RWPE1 (cell line): ENCODE results near the gene DRICH1.

Experiments
- CTCF ChIA-PET: fragments of 350-600 bp; sonication (Branson Sonifier 250); formaldehyde crosslinking; extraction: SDS; loops from one replicate; lab custom pipeline; 2021; lab: Yijun Ruan, JAX
- POLR2A ChIA-PET: fragments of 400-600 bp; formaldehyde crosslinking; extraction: SDS; loops from one replicate; lab custom pipeline; 2020; ENCODE audit warnings: antibody characterized with exemption; ENCODE audit not compliant: low non-redundant PET; lab: Yijun Ruan, JAX
- DNase-seq: peaks from one replicate; pipeline ENCODE4 v3.0.0; 2012; ENCODE audit warnings: low spot score
- H3K27ac ChIP-seq: fragments of 450-650 bp; 2 replicates; pipeline ENCODE4 v1.5.1; 2017
- CTCF ChIP-seq: fragments of 450-650 bp; conservative IDR thresholded peaks from 2 replicates; pipeline ENCODE4 v1.5.1; 2017; ENCODE audit warnings: low read depth, mild to moderate bottlenecking

The DRICH1 gene

DNA sequence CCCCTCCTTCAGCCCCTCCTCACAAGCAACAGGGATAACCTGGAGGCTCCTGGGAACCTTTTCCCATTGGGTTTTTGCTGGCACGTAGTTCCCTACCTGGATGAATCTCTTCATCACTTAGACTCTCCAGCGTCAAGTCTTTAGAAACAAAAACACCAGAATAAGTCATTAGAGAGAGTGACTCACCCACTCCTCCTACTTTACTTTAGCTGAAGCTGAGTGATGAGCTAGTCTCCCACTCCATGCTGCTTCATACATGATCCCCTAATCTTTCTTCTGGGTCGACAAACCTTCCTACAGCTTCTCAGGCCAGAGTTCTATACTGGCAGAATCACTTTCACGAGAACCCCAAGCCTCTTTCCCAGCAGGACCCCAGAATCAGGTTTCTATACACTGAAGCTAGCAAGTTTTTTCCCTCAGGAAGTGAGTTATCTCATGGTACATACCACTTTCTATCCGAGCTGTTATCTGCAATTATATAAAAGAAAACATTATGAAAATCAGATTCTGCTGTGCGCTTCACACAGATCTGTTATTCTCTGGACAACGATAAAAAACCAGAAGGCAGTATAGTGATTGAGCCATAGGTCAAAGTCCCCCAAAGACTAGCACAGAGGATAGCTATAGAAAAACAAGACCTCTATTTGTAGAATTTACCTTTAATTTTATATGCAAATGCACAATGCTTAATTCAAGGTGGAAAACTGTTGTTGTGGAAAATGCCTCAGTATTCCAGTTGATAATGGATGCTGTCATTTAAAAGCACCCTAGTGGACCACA lies 18.7 kb downstream of the DRICH1 start:
- TF ChIP-seq CTCF = no peak
- POLR2A ChIA-PET = no interaction called here
- CTCF ChIA-PET = no interaction called here
- DNase-seq = no peak
- no peak overlapping the region for H3K27ac ChIP-seq

- no peak overlapping the region for H3K27ac ChIP-seq
- POLR2A ChIA-PET = no interaction called here
- no peak for TF ChIP-seq CTCF
- DNase-seq = no peak
- CTCF ChIA-PET = interaction anchor here (0.6 kb wide), 1 partner anchor 120 kb away, joined by 3 read pairs; no protein-coding TSS in a partner anchor
Measured at GRCh38 chr22:23609983-23610781, 21.9 kb downstream of the DRICH1 start.

- ChIA-PET CTCF (no interaction called here), POLR2A (no interaction called here)
- TF ChIP-seq CTCF = no peak
- no peak for DNase-seq
- H3K27ac ChIP-seq = no peak overlapping the region
Measured at GRCh38 chr22:23608583-23608982, 23.5 kb downstream of the DRICH1 start.

- ChIA-PET CTCF (interaction anchor here (0.5 kb wide), 1 partner anchor 797 kb away, joined by 3 read pairs; no protein-coding TSS in a partner anchor), POLR2A (no interaction called here)
- no peak for DNase-seq
- H3K27ac ChIP-seq = no peak overlapping the region
- TF ChIP-seq CTCF = no peak
Measured at GRCh38 chr22:23606204-23607131, 25.7 kb downstream of the DRICH1 start.

- DNase-seq = no peak
- no peak overlapping the region for H3K27ac ChIP-seq
- CTCF ChIA-PET = no interaction called here
- TF ChIP-seq CTCF = no peak
- POLR2A ChIA-PET = no interaction called here
Measured at GRCh38 chr22:23604939-23605712, 27.0 kb downstream of the DRICH1 start.
